ENCODE measurements around the gene FOXP3. TPM values are rescaled to one million over a fixed set of nuclear protein-coding genes. Genes with fewer than 3 reads are reported as not detected.
"Not testable (repeated sequence)": the region's sequence is repeated elsewhere in the genome, so short reads cannot be mapped to it uniquely, and the experiment has no call there.

FOXP3 gene
- total RNA-seq, 4 donors from 2014 or later: 0.26 to 1.0 (median 0.62) TPM; not detected in 1

DNA sequence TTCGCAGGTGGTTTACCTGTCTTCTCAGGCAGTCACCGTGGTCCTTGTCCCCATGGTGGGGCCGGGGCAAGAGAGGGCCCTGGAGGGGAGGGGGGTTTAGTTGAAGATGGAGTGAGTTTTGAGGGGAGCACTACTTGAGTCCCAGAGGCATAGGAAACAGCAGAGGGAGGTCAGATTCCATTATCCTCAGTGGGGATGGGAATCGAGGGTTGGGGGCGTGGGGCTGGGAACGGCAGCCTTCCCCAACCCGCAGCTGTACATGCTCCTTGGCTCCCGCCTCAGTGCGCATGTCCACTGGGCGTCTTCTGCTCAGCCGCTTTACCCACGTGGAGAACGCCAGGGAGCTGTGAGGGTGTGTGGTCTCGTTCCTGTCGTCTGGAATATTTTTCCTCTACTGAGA is 38.8 kb upstream of the FOXP3 start, which contains the start of gene GAGE10:
Gene GAGE10, plus strand, starts transcription at position 301 of the 400 bp plus-strand sequence. CDS start 1,214 bp downstream, outside the sequence.
- H3K4me1 ChIP-seq: no peaks in the 10 kb centered on the region
- H3K36me3 ChIP-seq: no peaks in the 10 kb centered on the region
- no peak within 1 kb of the TSS for H3K4me3 ChIP-seq
- no peaks in the 10 kb centered on the region for H3K9me3 ChIP-seq
- DNase-seq (ENCODE audit: low spot score in 2 of 2): no peak
- H3K27ac ChIP-seq: no peak within 1 kb of the TSS
- H3K27me3 ChIP-seq: no peaks in the 10 kb centered on the region
- TF ChIP-seq POLR2AphosphoS5 (IDR thresholded peaks at IDR 0.05): no peak
- no peak for TF ChIP-seq POLR2A (IDR thresholded peaks at IDR 0.05)
- TF ChIP-seq EP300 (IDR thresholded peaks at IDR 0.05): no peak
- TF ChIP-seq, protein P1, sequence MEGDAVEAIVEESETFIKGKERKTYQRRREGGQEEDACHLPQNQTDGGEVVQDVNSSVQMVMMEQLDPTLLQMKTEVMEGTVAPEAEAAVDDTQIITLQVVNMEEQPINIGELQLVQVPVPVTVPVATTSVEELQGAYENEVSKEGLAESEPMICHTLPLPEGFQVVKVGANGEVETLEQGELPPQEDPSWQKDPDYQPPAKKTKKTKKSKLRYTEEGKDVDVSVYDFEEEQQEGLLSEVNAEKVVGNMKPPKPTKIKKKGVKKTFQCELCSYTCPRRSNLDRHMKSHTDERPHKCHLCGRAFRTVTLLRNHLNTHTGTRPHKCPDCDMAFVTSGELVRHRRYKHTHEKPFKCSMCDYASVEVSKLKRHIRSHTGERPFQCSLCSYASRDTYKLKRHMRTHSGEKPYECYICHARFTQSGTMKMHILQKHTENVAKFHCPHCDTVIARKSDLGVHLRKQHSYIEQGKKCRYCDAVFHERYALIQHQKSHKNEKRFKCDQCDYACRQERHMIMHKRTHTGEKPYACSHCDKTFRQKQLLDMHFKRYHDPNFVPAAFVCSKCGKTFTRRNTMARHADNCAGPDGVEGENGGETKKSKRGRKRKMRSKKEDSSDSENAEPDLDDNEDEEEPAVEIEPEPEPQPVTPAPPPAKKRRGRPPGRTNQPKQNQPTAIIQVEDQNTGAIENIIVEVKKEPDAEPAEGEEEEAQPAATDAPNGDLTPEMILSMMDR (IDR thresholded peaks at IDR 0.05): no peak
- WGBS: 78% methylated on average over 13 of the region's 15 CpGs

DNA sequence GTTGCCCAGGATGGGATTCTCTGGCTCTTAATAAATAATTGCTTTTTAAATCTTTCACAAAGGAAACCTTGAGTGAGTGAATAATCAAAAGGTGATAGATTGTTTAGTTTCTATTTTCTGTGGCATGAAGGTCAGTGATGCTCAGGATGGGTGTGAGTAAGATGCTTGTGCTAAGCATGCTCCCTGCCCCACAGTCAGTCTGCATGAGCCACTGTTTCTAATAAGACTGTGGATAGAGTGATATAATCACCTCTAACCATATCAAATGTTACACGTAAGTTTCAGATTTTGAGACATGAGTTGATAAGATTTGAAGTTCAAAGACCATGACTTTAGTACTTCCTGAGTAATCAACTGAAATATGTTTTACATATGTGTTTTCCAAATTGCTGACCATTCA is 36.2 kb upstream of the FOXP3 start:
- TF ChIP-seq POLR2AphosphoS5 (IDR thresholded peaks at IDR 0.05) (no peak), EP300 (IDR thresholded peaks at IDR 0.05) (no peak), POLR2A (IDR thresholded peaks at IDR 0.05) (no peak)
- TF ChIP-seq, protein P1 (IDR thresholded peaks at IDR 0.05): no peak
- DNase-seq (ENCODE audit: low spot score in 2 of 2): no peak
- H3K9me3 ChIP-seq: no peaks in the 10 kb centered on the region
- H3K36me3 ChIP-seq: no peaks in the 10 kb centered on the region
- no peak overlapping the region for H3K4me3 ChIP-seq
- H3K4me1 ChIP-seq: no peaks in the 10 kb centered on the region
- 79% methylated on average over 1 of the region's 1 CpG for whole genome bisulfite sequencing
- no peak overlapping the region for H3K27ac ChIP-seq
- no peaks in the 10 kb centered on the region for H3K27me3 ChIP-seq

DNA sequence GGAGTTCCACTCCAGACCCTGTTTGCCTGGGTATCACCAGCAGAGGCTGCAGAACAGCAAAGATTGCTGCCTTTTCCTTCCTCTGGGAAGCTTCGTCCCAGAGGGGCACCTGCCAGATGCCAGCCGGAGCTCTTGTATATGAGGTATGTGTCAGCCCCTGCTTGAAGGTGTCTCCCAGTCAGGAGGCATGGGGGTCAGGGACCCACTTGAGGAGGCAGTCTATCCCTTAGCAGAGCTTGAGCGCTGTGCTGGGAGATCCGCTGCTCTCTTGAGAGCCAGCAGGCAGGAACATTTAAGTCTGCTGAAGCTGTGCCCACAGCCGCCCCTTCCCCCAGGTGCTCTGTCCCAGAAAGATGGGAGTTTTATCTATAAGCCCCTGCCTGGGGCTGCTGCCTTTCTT is 34.8 kb upstream of the FOXP3 start:
- WGBS: 95% methylated on average over 3 of the region's 5 CpGs
- H3K4me3 ChIP-seq: not testable (repeated sequence)

DNA sequence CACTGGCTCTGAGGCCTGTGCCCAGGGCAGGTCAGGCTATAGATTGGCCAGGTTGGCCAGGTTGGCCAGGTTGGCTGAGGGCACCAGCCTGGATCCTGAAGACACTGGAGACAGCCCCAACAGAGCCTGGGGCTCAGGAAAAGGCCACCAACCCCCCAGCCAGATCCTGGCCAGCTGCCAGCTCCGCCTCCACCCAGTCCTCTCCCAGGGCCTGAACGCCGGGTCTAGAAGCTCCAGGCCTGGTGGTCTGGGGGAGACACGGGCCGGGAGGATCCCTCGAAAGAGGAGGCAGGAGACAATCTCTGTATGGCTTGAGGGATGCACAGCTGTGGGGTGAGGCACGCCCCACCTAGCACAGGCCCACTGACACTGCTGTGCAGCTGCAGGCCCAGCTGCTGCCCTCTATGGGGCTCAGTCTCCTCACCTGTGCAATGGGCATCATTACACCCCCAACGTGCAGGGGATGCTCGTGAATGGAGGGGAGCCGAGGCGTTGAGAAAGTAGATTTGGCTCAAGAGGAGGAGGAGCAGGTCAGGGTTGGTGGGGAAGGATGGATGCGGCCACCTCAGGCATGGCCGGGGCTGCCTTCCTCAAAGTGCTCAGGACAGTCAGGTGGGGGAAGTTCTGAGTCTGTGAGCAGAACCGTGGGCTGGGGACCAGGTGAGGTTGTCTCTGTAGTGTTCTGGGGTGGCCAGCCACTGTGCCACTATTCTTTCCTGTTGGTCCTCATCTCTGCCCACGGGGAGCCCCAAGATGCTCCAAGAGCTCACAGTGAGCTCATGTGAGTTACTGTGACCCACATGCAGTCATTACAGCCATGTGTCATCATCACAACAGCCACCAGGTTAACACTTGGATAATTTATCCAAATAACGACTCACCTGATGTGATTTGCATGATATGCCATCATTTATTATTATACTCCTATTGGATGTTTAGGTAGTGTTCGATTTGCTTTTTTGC is 28.2 kb upstream of the FOXP3 start:
- H3K4me3 ChIP-seq: no peak overlapping the region
- 84% methylated on average over 10 of the region's 17 CpGs for WGBS
- no peak for DNase-seq (ENCODE audit: low spot score in 2 of 2)
- H3K36me3 ChIP-seq: no peaks in the 10 kb centered on the region
- no peaks in the 10 kb centered on the region for H3K4me1 ChIP-seq
- no peaks in the 10 kb centered on the region for H3K9me3 ChIP-seq
- TF ChIP-seq POLR2A (IDR thresholded peaks at IDR 0.05) (no peak), EP300 (IDR thresholded peaks at IDR 0.05) (no peak), POLR2AphosphoS5 (IDR thresholded peaks at IDR 0.05) (no peak)
- TF ChIP-seq, protein P1 (IDR thresholded peaks at IDR 0.05): no peak
- H3K27me3 ChIP-seq: no peaks in the 10 kb centered on the region
- H3K27ac ChIP-seq: no peak overlapping the region

More for the DNA sequence above, 34.8 kb upstream of the FOXP3 start:
- not testable (repeated sequence) for H3K9me3 ChIP-seq; H3K27me3 ChIP-seq; H3K4me1 ChIP-seq; DNase-seq (ENCODE audit: low spot score in 2 of 2); H3K36me3 ChIP-seq; H3K27ac ChIP-seq

DNA sequence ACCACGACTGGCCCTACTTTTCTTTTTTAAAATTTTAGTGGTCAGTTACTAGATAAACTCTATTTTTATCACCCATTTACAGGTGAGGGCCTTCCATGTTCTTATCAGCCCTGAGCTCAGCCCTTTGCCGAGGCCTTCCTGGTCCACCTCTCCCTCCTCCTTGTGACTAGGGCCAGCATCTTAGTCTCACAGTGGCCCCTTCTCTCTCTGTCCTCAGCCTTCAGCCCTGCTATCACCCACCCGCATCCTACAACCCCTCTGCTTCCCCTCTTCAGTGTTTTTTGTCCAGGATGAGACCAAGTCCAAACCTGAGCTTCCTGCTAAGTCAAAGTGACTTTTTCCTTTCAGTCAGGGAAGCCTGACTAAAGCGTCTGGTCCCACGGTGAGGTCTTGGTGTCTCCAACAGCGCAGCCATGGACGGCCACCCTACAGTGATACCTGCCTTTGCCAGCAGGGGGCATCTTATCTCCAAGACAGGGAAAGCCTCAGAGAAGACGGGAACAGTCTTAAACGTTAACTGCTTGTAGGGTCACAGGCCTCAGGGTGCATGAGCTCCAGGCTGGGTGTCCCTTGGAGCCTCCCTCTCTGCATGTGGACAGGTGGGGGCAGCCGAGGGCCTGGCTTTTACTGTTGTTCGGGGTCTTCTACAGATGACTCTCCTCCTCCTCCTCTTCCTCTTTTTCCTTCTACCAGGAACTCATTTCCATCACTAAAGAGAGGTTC is 27.3 kb upstream of the FOXP3 start:
- Histone ChIP-seq H3K27ac (no peak overlapping the region), H3K4me1 (no peaks in the 10 kb centered on the region), H3K36me3 (no peaks in the 10 kb centered on the region), H3K27me3 (no peaks in the 10 kb centered on the region), H3K4me3 (no peak overlapping the region), H3K9me3 (no peaks in the 10 kb centered on the region)
- TF ChIP-seq POLR2A (IDR thresholded peaks at IDR 0.05): no peak
- TF ChIP-seq EP300 (IDR thresholded peaks at IDR 0.05): no peak
- no peak for TF ChIP-seq POLR2AphosphoS5 (IDR thresholded peaks at IDR 0.05)
- TF ChIP-seq, protein P1 (IDR thresholded peaks at IDR 0.05): peak; percentile 36 to 50
- 32% methylated on average over 11 of the region's 11 CpGs for WGBS
- DNase-seq (ENCODE audit: low spot score in 2 of 2): no peak
